ENCODE measurements around the gene ADRM1.

Gene ADRM1

DNA sequence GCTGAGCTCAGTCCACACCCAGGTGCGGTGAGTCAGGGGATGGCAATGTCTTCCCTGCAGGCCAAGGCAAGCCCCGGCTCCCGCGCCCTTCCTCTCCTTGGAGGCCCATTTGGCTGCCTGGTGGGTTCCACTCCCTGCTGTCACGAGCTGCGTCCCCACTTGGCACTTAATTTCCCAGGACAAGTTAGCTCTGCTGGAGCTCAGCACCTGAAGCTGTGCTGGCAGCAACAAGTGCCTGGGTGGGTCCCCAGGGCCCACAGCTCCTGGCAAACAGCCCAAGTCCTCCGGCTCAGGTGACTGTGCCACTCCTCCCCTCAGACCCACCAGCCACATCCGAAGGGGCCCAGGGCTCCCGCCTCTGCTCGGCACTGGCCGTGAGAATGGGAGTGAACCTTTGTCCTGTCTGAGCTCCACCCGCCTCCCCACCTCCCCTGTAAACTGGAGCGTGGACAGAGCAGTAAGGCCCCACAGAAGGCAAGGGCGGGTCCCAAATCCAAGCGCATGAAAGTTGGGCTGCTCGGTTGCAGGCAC, 47.4 kb downstream of the ADRM1 start:
- TF ChIP-seq, protein P1, sequence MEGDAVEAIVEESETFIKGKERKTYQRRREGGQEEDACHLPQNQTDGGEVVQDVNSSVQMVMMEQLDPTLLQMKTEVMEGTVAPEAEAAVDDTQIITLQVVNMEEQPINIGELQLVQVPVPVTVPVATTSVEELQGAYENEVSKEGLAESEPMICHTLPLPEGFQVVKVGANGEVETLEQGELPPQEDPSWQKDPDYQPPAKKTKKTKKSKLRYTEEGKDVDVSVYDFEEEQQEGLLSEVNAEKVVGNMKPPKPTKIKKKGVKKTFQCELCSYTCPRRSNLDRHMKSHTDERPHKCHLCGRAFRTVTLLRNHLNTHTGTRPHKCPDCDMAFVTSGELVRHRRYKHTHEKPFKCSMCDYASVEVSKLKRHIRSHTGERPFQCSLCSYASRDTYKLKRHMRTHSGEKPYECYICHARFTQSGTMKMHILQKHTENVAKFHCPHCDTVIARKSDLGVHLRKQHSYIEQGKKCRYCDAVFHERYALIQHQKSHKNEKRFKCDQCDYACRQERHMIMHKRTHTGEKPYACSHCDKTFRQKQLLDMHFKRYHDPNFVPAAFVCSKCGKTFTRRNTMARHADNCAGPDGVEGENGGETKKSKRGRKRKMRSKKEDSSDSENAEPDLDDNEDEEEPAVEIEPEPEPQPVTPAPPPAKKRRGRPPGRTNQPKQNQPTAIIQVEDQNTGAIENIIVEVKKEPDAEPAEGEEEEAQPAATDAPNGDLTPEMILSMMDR (IDR thresholded peaks at IDR 0.05), result no peak

DNA sequence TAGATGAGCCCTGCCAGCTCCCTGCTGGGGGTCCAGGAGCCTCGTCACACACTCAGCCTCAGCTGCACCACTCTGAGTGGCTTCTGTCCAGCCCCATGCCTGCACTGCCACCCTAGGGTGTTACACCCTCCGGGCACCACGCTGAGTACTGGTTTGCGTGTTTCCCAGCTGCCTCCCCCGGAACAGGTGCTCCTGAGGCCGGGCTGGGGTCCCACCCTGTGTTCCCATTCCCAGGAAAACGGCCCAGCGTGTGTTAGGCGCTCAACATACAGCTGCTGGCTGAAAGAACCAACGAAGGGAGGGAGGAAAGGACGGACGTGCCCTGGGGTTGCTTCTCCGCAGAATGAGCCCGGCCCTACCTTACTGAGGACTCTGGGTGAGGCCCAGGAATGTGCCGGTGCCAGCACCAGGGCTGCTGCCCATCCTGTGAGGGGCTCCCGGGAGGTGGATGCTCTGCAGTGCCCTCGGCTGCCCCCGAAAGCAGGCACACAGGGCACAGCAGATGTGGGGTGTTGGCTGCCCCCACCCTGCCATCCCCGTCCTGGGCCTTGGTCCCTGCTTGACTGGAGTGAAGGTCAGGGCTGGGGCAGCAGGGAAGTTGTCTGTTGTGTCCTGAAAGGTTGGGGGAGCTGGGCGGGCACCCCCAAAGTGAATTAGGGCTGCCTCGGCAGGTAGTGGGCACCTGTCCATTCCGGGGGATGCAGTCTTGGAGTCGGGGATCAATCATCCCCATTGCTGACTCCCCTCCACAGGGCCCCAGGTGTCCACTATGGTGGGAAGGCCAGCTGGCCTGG, 48.0 kb downstream of the ADRM1 start:
- TF ChIP-seq, protein P1 (IDR thresholded peaks at IDR 0.05), result no peak

DNA sequence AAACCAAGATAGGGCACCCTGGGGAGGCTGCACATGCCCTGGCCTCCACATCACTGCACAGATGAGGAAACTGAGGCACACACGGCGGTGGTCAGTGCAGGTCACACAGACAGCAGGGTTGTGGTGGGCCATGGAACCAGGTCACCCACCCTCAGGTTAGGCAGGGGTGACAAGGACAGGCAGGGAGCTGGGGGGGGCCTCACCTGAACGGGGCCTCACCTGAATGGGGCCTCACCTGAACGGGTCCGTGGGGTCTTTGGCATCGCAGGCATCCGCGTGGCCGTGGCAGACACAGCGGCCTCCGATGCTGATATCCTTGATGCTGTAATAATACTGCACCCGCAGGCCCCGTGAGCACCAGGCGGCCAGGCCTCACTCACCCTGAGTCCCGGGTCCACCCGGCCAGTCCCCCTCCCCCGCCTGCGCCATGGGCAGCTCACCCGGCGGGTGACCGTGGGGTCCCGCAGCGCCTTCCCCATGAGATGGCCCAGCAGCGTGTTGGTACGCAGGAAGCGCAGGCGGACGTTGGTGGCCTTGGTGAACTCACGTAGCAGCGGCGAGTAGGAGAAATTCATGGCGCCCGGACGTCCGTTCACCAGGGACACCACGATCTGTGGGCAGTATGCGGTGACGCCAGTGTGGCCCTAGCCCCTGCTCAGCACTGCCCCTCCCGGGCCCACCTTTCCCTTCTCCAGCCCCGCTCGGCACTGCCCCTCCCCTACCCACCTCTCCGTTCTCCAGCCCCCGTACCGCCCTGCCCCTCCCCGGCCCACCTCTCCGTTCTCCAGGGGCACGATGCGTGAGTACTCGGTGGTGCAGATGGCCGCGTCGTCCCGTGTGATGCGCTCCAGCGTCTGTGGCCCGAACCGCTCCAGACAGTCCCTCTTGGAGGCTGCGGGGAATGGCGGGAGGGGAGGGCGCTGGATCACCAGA, 48.9 kb downstream of the ADRM1 start:
- TF ChIP-seq, protein P1 (IDR thresholded peaks at IDR 0.05), result no peak

DNA sequence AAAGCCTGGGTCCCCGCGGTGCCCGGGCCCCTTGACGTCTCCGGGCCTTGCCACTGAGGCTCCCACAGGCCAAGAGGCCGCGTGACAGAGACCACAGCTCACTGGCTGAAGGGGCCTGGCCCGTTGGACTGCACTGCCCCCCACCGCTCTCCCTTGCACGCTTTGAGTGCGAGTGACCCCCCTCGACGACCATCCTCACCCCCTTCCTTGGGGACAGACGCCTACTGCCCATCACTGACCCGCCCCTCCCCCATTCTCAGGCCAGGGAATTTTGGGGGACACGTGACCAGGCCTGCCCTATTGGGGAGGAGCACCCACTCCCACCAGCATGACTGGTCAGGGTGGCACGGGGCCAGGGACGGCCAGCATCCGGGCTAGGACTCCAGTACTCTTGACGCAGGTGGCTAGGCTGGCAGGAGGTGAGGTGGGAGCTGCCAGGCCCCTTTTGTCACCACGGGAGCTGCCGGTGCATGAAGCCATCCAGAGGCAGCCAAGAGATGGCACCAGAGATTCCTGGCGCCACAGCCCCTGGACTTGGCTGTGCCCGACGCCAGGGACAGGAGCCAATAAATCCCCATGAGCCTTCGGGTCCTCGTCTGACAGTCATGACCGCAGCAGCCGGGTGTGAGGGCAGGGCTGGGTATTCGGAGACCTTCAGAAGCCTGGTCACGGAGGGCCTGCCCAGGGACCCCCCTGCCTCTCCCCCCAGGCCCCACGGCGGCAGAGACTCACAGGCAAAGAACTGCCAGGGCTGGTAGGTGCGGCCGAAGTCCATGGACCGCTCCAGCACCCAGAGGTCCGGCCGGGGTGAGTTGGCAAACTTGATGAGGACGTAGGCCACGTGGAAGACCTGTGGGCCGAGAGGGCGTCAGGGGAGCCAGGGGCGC, 49.8 kb downstream of the ADRM1 start:
- TF ChIP-seq, protein P1 (IDR thresholded peaks at IDR 0.05), result peak; percentile 66

DNA sequence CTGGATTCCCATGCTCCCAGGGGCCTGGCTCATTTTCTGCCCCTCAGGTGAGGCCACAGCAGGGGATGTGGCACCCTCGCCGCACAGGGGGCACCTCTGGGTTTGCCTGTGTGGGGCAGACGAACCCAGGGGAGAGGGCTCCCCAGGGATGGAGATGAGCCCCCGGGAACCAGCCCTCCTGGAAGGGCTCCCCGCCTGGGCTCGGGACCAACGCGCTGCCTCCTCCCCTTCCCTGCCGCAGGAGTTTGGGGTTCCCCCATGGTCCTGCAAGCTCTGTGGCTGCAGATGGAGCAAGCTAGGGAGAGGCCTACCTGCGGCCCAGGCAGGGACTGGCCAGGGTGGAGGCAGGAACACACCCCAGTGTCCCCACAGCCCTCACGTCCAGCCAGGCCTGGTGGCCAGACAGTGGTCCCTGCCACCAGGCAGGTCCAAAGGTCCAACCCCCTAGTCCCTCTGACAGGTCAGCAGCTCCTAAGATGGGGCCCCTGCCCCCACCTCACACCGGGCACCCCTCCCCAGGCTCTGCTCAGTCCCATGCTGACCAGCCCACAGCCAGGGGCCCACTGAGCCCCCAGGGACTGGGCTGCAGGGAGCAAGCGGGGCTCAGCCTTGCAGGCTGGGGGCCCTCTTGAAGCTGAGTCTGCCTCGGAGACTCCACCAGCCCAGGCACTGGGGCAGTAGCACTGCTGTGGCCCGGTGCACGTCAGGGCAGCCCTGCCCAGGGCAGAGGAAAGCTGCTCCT, 50.7 kb downstream of the ADRM1 start:
- TF ChIP-seq, protein P1 (IDR thresholded peaks at IDR 0.05), result no peak

DNA sequence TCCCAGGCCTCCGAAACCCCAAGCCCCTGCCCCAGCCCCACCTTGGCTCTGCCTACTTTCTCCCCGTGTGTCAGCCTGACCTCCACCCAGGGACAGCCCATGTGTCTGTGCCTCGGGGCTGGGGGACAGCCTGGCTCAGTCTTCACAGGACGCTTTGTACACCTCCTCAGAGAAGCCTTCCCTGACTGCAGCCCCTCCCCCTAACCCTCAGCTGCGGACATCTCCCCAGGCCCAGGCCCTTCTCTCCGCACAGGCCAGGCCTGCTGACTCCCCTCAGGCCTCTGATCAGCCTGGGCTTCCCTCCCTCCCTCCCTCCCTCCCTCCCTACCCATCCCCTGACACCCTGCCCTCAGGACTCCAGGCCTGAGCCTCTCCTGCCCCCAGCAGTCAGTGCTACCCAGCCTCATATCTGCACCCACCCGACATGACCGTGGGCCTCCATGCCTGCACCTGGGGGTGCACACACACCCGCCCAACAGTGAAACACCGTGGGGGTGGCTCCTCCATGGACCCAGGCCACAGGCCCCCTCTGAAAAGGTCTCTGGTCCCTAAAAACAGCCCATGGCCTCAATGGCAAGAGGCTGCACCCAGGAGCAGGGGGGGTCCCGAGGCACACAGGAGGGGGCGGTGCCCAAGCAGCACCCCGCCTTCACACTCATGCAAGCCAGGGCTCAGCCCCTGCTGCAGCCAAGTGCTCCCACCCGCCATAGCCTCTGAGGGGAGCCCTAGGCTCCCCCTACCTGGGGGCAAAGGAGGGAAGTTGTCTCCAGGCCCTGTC, 51.4 kb downstream of the ADRM1 start:
- TF ChIP-seq, protein P1 (IDR thresholded peaks at IDR 0.05), result no peak
